OCI-LY3 (cell line): ENCODE measurements around the gene EDEM2.

Experiments used
- CTCF ChIP-seq: fragments of 200-600, 300-600 bp; sonication (generic); IDR thresholded peaks from 2 replicates; pipeline ENCODE4 v1.5.1; 2014; ENCODE audit warnings: antibody characterized with exemption, low read length, low read depth
- EZH2phosphoT487 ChIP-seq: fragments of 200-600 bp; shearing (Covaris generic); IDR thresholded peaks from 2 replicates; pipeline ENCODE4 v1.6.1; 2018; ENCODE audit warnings: antibody characterized with exemption, mixed run types, low read depth

DNA sequence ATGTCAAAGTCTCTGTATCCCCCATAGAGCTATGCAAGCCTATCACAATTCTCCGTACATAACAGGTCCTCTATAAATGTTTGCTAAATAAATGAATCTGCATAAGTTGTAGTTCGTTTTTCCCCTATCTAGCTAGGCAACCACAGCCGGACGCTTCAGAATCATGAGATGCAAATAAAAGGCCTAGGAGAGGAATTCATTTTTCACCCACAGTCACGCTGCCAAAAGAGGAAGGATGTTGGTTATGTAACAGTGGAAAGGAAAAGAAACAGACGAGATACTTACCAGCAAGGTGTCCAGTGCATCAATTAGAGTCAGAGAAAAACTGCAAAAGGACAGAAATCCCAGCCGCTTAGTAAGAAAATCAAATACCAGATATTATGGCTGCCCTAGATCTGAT lies 2.4 kb downstream of the EDEM2 start:
- no peak for TF ChIP-seq CTCF
- no peak for TF ChIP-seq EZH2phosphoT487
